HPDE6-E6E7 (cell line): ENCODE results near the gene PRKAG3.
"Not testable (repeated sequence)": the region's sequence is repeated elsewhere in the genome, so short reads cannot be mapped to it uniquely, and the experiment has no call there.

Source experiments
- DNase-seq: peaks from one replicate; pipeline ENCODE4 v3.0.0; 2011; ENCODE audit warnings: missing footprints; ENCODE audit errors: extremely low spot score

The PRKAG3 gene

GRCh38 chr2:218781691-218782527 is 49.7 kb downstream of the PRKAG3 start, which contains the start of gene CYP27A1:
Gene CYP27A1, plus strand, starts transcription at chr2:218782147. Its CDS starts 36 bp downstream, at chr2:218782183.
- no peak for DNase-seq

- no peak for DNase-seq
Measured at GRCh38 chr2:218780851-218781690, 50.5 kb downstream of the PRKAG3 start.

- no peak for DNase-seq
Measured at GRCh38 chr2:218780046-218780445, 51.6 kb downstream of the PRKAG3 start.

- no peak for DNase-seq
Measured at GRCh38 chr2:218777276-218777990, 54.2 kb downstream of the PRKAG3 start.

GRCh38 chr2:218776488-218776887 is 55.1 kb downstream of the PRKAG3 start:
- DNase-seq = no peak

GRCh38 chr2:218773881-218774280 is 57.7 kb downstream of the PRKAG3 start:
- no peak for DNase-seq

- DNase-seq = not testable (repeated sequence)
Measured at GRCh38 chr2:218772759-218773158, 58.8 kb downstream of the PRKAG3 start.
